ENCODE results near the gene SLC15A2. TPM values are rescaled to one million over a fixed set of nuclear protein-coding genes. Genes with fewer than 3 reads are reported as not detected.

Gene SLC15A2
- total and polyA plus RNA-seq, 2 donors from 2014 or later = 9.0 to 21.8 TPM

DNA sequence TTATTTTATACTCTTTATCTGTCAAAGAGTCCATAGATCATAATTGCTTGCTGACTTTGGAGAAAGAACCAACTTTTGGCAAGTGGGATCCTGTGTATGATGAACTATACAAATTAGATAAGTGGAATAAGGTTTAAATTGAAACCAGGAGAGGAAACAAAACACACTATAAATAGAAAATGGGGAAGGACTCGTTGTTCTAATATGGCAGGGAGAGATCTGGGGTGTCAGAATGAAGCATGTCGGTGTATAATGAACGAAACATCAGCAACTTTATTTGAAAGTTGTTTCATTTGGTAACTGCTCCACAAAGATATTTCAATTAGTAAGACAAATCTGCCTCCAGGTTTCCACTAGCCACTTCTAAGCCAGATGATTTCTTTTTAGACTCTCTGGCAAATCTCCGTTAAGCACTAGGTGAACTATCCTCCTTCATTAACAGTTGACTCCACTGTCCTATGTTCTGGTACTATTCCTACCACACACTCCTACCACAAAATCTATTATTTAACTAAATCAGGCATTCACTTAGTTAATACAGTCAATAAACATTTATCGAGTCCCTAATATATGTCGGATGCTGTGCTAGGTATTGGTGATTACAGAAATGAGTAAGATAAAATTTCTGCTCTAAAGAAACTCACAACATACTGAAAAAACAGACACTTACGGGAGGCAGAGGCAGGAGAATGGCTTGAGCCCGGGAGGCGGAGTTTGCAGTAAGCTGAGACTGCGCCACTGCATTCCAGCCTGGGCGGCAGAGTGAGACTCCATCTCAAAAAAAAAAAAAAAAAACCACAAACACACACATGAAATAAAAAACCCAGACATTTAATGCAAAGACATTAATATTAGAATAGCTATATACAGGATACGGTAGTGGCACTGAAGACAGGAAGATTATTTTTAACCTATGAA, 20.1 kb downstream of the SLC15A2 start:
- FAIRE-seq (no peak), DNase-seq (peak in 3 of 5 donors; percentile 14 to 42 (median 26))
- TF ChIP-seq, protein P1, sequence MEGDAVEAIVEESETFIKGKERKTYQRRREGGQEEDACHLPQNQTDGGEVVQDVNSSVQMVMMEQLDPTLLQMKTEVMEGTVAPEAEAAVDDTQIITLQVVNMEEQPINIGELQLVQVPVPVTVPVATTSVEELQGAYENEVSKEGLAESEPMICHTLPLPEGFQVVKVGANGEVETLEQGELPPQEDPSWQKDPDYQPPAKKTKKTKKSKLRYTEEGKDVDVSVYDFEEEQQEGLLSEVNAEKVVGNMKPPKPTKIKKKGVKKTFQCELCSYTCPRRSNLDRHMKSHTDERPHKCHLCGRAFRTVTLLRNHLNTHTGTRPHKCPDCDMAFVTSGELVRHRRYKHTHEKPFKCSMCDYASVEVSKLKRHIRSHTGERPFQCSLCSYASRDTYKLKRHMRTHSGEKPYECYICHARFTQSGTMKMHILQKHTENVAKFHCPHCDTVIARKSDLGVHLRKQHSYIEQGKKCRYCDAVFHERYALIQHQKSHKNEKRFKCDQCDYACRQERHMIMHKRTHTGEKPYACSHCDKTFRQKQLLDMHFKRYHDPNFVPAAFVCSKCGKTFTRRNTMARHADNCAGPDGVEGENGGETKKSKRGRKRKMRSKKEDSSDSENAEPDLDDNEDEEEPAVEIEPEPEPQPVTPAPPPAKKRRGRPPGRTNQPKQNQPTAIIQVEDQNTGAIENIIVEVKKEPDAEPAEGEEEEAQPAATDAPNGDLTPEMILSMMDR (IDR thresholded peaks at IDR 0.05; ENCODE audit: borderline replicate concordance, extremely low read depth, insufficient read depth) = no peak
- H3K36me3 ChIP-seq (ENCODE audit: control insufficient read depth in 2 of 3, insufficient read depth in 3 of 3, low read length in 3 of 3) = peaks cover 0 to 2% (median 0%) of the 10 kb centered on the region in 3 donors
- H3K9me3 ChIP-seq (ENCODE audit: control insufficient read depth in 2 of 3, insufficient read depth in 1 of 3, low read length in 3 of 3) = no peaks in the 10 kb centered on the region
- H3K4me3 ChIP-seq (ENCODE audit: low read length in 3 of 3) = peak overlapping the region in 1 of 3 donors; percentile 26
- H3K9ac ChIP-seq (ENCODE audit: low read length in 3 of 3) = no peak overlapping the region
- H3K4me1 ChIP-seq (ENCODE audit: control insufficient read depth in 2 of 3, insufficient read depth in 2 of 3, low read depth in 1 of 3, low read length in 3 of 3) = no peaks in the 10 kb centered on the region
- intact Hi-C loops (cut with DNase I) = no loop called here
- H3K27me3 ChIP-seq (ENCODE audit: control insufficient read depth, insufficient read depth, low read length) = no peaks in the 10 kb centered on the region
- no peak overlapping the region for H3K27ac ChIP-seq (ENCODE audit: low read depth in 2 of 2, low read length in 2 of 2)

DNA sequence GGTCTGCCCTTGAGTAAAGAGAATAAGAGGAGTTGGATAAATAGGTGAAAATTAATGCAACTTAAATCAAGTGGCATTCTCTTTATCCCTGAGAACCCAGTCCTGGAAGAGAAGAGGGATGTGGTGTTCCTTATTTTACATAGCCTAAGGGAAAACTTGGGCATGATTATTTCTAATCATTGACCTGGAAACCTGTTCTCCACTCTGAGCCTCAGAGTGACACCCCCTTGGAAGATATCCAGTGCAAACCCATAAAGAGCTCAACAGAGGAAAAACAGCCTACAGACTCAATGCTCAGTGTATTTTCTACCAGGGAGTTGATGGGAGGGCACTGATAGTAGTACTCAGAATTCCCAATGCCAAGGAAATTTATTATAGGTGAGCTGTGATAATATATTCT, 22.0 kb downstream of the SLC15A2 start:
- DNase-seq = no peak
- H3K9me3 ChIP-seq (ENCODE audit: control insufficient read depth in 2 of 3, insufficient read depth in 1 of 3, low read length in 3 of 3) = no peaks in the 10 kb centered on the region
- TF ChIP-seq, protein P1 (IDR thresholded peaks at IDR 0.05; ENCODE audit: borderline replicate concordance, extremely low read depth, insufficient read depth) = no peak
- no peaks in the 10 kb centered on the region for H3K27me3 ChIP-seq (ENCODE audit: control insufficient read depth, insufficient read depth, low read length)
- intact Hi-C loops (cut with DNase I) = no loop called here
- no peaks in the 10 kb centered on the region for H3K4me1 ChIP-seq (ENCODE audit: control insufficient read depth in 2 of 3, insufficient read depth in 2 of 3, low read depth in 1 of 3, low read length in 3 of 3)
- H3K9ac ChIP-seq (ENCODE audit: low read length in 3 of 3) = no peak overlapping the region
- FAIRE-seq = no peak
- H3K4me3 ChIP-seq (ENCODE audit: low read length in 3 of 3) = no peak overlapping the region
- no peak overlapping the region for H3K27ac ChIP-seq (ENCODE audit: low read depth in 2 of 2, low read length in 2 of 2)
- peaks cover 0 to 2% (median 0%) of the 10 kb centered on the region in 3 donors for H3K36me3 ChIP-seq (ENCODE audit: control insufficient read depth in 2 of 3, insufficient read depth in 3 of 3, low read length in 3 of 3)

DNA sequence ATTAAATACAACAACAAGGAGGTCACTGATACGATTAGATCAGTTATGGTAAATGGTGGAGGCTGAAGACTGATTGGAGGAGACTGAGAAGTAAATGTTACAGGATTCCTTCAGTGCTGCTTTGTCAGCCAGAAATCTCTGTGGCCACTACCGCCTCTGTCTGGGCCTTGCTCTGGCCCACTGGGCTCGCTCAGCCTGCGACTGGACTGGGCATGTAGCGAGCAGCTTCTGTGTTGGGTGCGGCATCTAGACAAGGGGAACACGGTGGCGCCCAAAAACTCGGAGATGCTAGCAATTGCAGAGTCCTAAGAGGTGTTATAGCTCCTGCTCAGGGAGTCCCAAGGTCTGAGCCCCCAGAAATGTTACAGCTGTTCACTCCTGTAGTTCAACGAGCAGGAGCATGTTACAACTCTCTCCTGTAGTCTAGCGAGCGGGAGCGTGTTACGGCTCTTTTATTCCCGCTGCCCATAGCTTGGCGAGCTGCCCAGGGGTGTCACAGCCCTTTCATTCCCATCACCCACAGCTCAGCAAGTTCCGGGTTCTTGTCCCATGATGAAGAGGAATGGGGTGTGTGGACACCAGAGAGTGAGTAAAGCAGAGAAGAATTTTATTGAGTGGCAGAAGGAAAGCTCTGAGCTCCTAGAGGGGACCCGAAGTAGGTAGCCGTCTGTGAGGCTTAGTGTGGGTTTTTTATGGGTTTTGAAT, 24.7 kb downstream of the SLC15A2 start:
- Histone ChIP-seq H3K4me3 (ENCODE audit: low read length in 3 of 3) (no peak overlapping the region), H3K27me3 (ENCODE audit: control insufficient read depth, insufficient read depth, low read length) (no peaks in the 10 kb centered on the region), H3K9me3 (ENCODE audit: control insufficient read depth in 2 of 3, insufficient read depth in 1 of 3, low read length in 3 of 3) (no peaks in the 10 kb centered on the region), H3K9ac (ENCODE audit: low read length in 3 of 3) (no peak overlapping the region), H3K36me3 (ENCODE audit: control insufficient read depth in 2 of 3, insufficient read depth in 3 of 3, low read length in 3 of 3) (peaks cover 0 to 2% (median 0%) of the 10 kb centered on the region in 3 donors), H3K27ac (ENCODE audit: low read depth in 2 of 2, low read length in 2 of 2) (no peak overlapping the region), H3K4me1 (ENCODE audit: control insufficient read depth in 2 of 3, insufficient read depth in 2 of 3, low read depth in 1 of 3, low read length in 3 of 3) (no peaks in the 10 kb centered on the region)
- FAIRE-seq (no peak), DNase-seq (peak in 2 of 5 donors; percentile 34 to 79)
- intact Hi-C loops (cut with DNase I) = no loop called here
- TF ChIP-seq, protein P1 (IDR thresholded peaks at IDR 0.05; ENCODE audit: borderline replicate concordance, extremely low read depth, insufficient read depth) = no peak
